SU-DHL-6 (cell line): ENCODE results near the gene FAIM2.

Experiments
- EZH2phosphoT487 ChIP-seq: fragments of 200-600 bp; sonication (generic), shearing (Covaris generic); conservative IDR thresholded peaks from 2 replicates; pipeline ENCODE4 v1.6.1; 2018; ENCODE audit warnings: mild to moderate bottlenecking, antibody characterized with exemption, low read length, moderate library complexity, mixed read lengths
- TF ChIP-seq, protein P1 (sequence below): fragments of 200-600 bp; sonication (generic); IDR thresholded peaks from one replicate; pipeline ENCODE4 v1.5.1; 2017; ENCODE audit warnings: antibody characterized with exemption, mild to moderate bottlenecking, low read length, moderate library complexity; ENCODE audit not compliant: insufficient read depth, poor library complexity, severe bottlenecking

DNA sequence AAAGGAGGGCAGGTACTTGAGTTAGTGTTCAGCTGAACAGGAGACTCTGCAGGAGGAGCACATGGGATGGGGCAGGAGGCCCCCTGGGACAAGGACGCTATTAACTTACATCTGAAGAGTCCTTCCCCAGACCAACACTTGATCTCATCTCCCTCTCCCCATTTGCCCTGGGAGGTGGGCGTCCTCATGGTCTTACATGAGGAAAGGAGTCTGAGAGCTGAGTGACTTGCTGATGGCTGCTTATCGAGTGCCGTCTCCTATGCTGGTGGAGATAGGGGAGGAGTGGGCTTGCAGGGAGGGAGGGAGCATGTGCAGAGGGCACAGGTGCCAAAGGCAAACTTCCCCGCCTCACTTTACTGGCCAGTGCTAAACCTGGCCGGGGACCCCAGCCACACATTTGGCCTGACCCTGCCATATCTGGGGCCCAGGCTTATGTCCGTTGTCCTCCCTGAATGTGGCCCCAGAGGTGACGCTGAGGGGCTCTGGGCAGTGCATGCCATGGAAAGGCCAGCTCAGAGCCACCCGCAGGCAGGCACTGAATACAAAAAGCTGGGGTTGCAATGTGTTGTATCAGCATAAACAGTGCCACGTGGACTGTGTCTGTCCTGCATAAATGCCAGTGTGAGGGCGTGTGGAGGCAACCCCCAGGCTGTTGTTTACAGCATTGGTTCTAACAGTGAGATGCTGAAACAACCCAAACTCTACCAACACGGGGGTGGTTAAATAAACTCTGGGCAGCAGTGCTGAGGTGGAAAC lies 29.4 kb downstream of the FAIM2 start:
- TF ChIP-seq, protein P1, sequence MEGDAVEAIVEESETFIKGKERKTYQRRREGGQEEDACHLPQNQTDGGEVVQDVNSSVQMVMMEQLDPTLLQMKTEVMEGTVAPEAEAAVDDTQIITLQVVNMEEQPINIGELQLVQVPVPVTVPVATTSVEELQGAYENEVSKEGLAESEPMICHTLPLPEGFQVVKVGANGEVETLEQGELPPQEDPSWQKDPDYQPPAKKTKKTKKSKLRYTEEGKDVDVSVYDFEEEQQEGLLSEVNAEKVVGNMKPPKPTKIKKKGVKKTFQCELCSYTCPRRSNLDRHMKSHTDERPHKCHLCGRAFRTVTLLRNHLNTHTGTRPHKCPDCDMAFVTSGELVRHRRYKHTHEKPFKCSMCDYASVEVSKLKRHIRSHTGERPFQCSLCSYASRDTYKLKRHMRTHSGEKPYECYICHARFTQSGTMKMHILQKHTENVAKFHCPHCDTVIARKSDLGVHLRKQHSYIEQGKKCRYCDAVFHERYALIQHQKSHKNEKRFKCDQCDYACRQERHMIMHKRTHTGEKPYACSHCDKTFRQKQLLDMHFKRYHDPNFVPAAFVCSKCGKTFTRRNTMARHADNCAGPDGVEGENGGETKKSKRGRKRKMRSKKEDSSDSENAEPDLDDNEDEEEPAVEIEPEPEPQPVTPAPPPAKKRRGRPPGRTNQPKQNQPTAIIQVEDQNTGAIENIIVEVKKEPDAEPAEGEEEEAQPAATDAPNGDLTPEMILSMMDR = no peak
- TF ChIP-seq EZH2phosphoT487 = no peak
